ENCODE measurements around the gene NR2F1-AS1. TPM values are rescaled to one million over a fixed set of nuclear protein-coding genes. Genes with fewer than 3 reads are reported as not detected.
A peak's percentile ranks its signal among the peaks of the same experiment; 100 is the strongest.

NR2F1-AS1 gene
- total and polyA plus RNA-seq, 2 of the 4 experiments (the other 2 are of a cell fraction): 12.5 to 12.8 TPM

DNA sequence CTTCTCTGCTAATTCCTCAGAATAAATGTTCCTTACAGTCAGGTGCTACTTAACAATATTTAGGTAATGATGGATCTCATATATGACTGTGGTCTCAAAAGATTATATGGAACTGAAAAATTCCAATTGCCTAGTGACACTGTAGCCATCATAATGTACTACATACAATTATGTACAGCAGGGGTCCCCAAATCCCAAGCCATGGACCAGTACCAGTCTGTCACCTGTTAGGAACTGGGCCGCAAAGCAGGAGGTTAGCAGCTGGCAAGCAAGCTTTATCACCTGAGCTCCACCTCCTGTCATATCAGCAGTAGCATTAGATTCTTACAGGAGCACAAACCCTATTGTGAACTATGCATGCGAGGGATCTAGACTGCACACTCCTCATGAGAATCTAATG is 69.6 kb downstream of the NR2F1-AS1 start:
- intact Hi-C loops (cut with micrococcal nuclease) (no loop called here), dilution Hi-C loops (cut with HindIII; ENCODE audit: low sequenced_read_pairs, unreplicated experiment) (no loop called here), in situ Hi-C loops (cut with MboI; ENCODE audit: low sequenced_read_pairs) (no loop called here)
- Histone ChIP-seq H2BK5ac (ENCODE audit: low read depth, low read length, poor library complexity, severe bottlenecking) (no peak overlapping the region), H2AK9ac (replicated peaks; ENCODE audit: low read depth, low read length, poor library complexity) (no peak overlapping the region), H3K4me1 (ENCODE audit: control insufficient read depth, insufficient read depth, low read length) (no peaks in the 10 kb centered on the region; the same call in 1 of the 2 replicates), H4K20me1 (ENCODE audit: insufficient read depth, low read length) (no peaks in the 10 kb centered on the region), H3K14ac (replicated peaks; ENCODE audit: low read depth, low read length) (no peak overlapping the region), H4K5ac (ENCODE audit: low read depth, low read length) (no peak overlapping the region), H3K9ac (ENCODE audit: low read depth, low read length) (no peak overlapping the region), H3K18ac (ENCODE audit: low read depth, low read length) (no peak overlapping the region), H3K9me3 (ENCODE audit: control insufficient read depth, insufficient read depth, low read length) (no peaks in the 10 kb centered on the region), H3K4me2 (ENCODE audit: low read depth, low read length) (no peak overlapping the region), H2BK15ac (ENCODE audit: low read depth, low read length) (no peak overlapping the region; the same call in 2 of the 3 replicates), H4K91ac (ENCODE audit: insufficient read depth, low read depth, low read length) (no peak overlapping the region), H2AK5ac (ENCODE audit: low read depth, low read length) (peak overlapping the region; percentile 5; the same call in 1 of the 2 replicates), H3K27me3 (ENCODE audit: control insufficient read depth, insufficient read depth, low read length) (no peaks in the 10 kb centered on the region), H3K4me3 (ENCODE audit: insufficient read depth, low read depth, low read length) (no peak overlapping the region), H3K23ac (ENCODE audit: low read depth, low read length) (no peak overlapping the region), H2AFZ (replicated peaks; ENCODE audit: low read length, poor library complexity) (no peak overlapping the region), H3K9me1 (ENCODE audit: insufficient read depth, low read length) (no peaks in the 10 kb centered on the region; the same call in 1 of the 2 replicates), H2BK20ac (ENCODE audit: low read depth, low read length) (no peak overlapping the region), H3K4ac (ENCODE audit: low read depth, low read length) (no peak overlapping the region), H3K36me3 (ENCODE audit: control insufficient read depth, insufficient read depth, low read length) (no peaks in the 10 kb centered on the region), H3K79me1 (ENCODE audit: low read depth in 1 of 2, low read length in 2 of 2) (peaks cover 6 to 18% of the 10 kb centered on the region in 2 experiments), H3K56ac (ENCODE audit: extremely low read depth, insufficient read depth, low read length) (no peak overlapping the region), H2BK120ac (ENCODE audit: low read depth, low read length) (no peak overlapping the region), H3K27ac (ENCODE audit: insufficient read depth, low read length) (no peak overlapping the region), H4K8ac (ENCODE audit: low read depth in 2 of 2, low read length in 2 of 2) (no peak overlapping the region; a peak in 1 of 4 replicates)
- ChIA-PET CTCF (interaction anchor here (0.5 kb wide), 1 partner anchor 74 kb away, joined by 4 read pairs; no protein-coding TSS in a partner anchor), POLR2A (ENCODE audit: unreplicated experiment) (no interaction called here)
- WGBS, 2 experiments (ENCODE audit: extremely low coverage in 2 of 2, insufficient read length in 1 of 2): 100% methylated on average over 1 of the region's 2 CpGs; no CpG with 5 or more reads in 1 of the 2 experiments
- no peak for ATAC-seq (ENCODE audit: low read depth)
- no peak for TF ChIP-seq MXI1 (IDR thresholded peaks at IDR 0.05; ENCODE audit: borderline replicate concordance, low read depth, low read length)
- TF ChIP-seq CEBPB (IDR thresholded peaks at IDR 0.05; ENCODE audit: low read depth, low read length): no peak
- no peak for TF ChIP-seq MAZ (IDR thresholded peaks at IDR 0.05; ENCODE audit: borderline replicate concordance, low read depth, low read length)
- TF ChIP-seq SMC3 (IDR thresholded peaks at IDR 0.05; ENCODE audit: low read depth, low read length): no peak
- TF ChIP-seq FOS (IDR thresholded peaks at IDR 0.05; ENCODE audit: low read depth, low read length): no peak
- no peak for TF ChIP-seq NFE2L2 (IDR thresholded peaks at IDR 0.05; ENCODE audit: low read depth, low read length)
- TF ChIP-seq, protein P1, sequence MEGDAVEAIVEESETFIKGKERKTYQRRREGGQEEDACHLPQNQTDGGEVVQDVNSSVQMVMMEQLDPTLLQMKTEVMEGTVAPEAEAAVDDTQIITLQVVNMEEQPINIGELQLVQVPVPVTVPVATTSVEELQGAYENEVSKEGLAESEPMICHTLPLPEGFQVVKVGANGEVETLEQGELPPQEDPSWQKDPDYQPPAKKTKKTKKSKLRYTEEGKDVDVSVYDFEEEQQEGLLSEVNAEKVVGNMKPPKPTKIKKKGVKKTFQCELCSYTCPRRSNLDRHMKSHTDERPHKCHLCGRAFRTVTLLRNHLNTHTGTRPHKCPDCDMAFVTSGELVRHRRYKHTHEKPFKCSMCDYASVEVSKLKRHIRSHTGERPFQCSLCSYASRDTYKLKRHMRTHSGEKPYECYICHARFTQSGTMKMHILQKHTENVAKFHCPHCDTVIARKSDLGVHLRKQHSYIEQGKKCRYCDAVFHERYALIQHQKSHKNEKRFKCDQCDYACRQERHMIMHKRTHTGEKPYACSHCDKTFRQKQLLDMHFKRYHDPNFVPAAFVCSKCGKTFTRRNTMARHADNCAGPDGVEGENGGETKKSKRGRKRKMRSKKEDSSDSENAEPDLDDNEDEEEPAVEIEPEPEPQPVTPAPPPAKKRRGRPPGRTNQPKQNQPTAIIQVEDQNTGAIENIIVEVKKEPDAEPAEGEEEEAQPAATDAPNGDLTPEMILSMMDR (conservative IDR thresholded peaks at IDR 0.05; ENCODE audit: low read depth, low read length): no peak
- no peak for TF ChIP-seq RCOR1 (IDR thresholded peaks at IDR 0.05; ENCODE audit: insufficient replicate concordance, low read length)
- no peak for TF ChIP-seq RAD21 (IDR thresholded peaks at IDR 0.05; ENCODE audit: low read length)
- no peak for TF ChIP-seq RFX5 (IDR thresholded peaks at IDR 0.05; ENCODE audit: low read depth, low read length)
- BruUV-seq (replicated peaks): no TSS peak
- no peak for DNase-seq

All from IMR-90 (cell line).